ENCODE data around the gene RAET1G. TPM values are rescaled to one million over a fixed set of nuclear protein-coding genes. Genes with fewer than 3 reads are reported as not detected.

Gene RAET1G
- total RNA-seq, 1 donor from 2014 or later, result 0.73 TPM

GRCh38 chr6:149888093-149888492 is 34.8 kb downstream of the RAET1G start:
- Mint-ChIP-seq H3K9me3 (ENCODE audit: unreplicated experiment) (no peaks in the 10 kb centered on the region), H3K4me3 (ENCODE audit: unreplicated experiment) (no peak overlapping the region), H3K27me3 (ENCODE audit: unreplicated experiment) (peaks cover 4% of the 10 kb centered on the region), H3K36me3 (ENCODE audit: unreplicated experiment) (no peaks in the 10 kb centered on the region), H3K27ac (ENCODE audit: unreplicated experiment) (no peak overlapping the region), H3K4me1 (ENCODE audit: unreplicated experiment) (peaks cover 23% of the 10 kb centered on the region)
- TF ChIP-seq CTCF (IDR thresholded peaks at IDR 0.05), result no peak
- DNase-seq (ENCODE audit: extremely low spot score, unreplicated experiment), result no peak

- H3K36me3 Mint-ChIP-seq (ENCODE audit: unreplicated experiment), result no peaks in the 10 kb centered on the region
- H3K9me3 Mint-ChIP-seq (ENCODE audit: unreplicated experiment), result no peaks in the 10 kb centered on the region
- peaks cover 4% of the 10 kb centered on the region for H3K27me3 Mint-ChIP-seq (ENCODE audit: unreplicated experiment)
- H3K4me3 Mint-ChIP-seq (ENCODE audit: unreplicated experiment), result no peak overlapping the region
- no peak for DNase-seq (ENCODE audit: extremely low spot score, unreplicated experiment)
- H3K27ac Mint-ChIP-seq (ENCODE audit: unreplicated experiment), result no peak overlapping the region
- TF ChIP-seq CTCF (IDR thresholded peaks at IDR 0.05), result no peak
- peaks cover 23% of the 10 kb centered on the region for H3K4me1 Mint-ChIP-seq (ENCODE audit: unreplicated experiment)
These were observed 35.6 kb downstream of the RAET1G start for GRCh38 chr6:149887343-149887742.

GRCh38 chr6:149885888-149886287 is 37.0 kb downstream of the RAET1G start:
- H3K9me3 Mint-ChIP-seq (ENCODE audit: unreplicated experiment), result no peaks in the 10 kb centered on the region

GRCh38 chr6:149884617-149885016 is 38.3 kb downstream of the RAET1G start:
- Mint-ChIP-seq H3K4me1 (ENCODE audit: unreplicated experiment) (peaks cover 7% of the 10 kb centered on the region), H3K4me3 (ENCODE audit: unreplicated experiment) (no peak overlapping the region), H3K36me3 (ENCODE audit: unreplicated experiment) (no peaks in the 10 kb centered on the region), H3K27ac (ENCODE audit: unreplicated experiment) (no peak overlapping the region), H3K9me3 (ENCODE audit: unreplicated experiment) (no peaks in the 10 kb centered on the region), H3K27me3 (ENCODE audit: unreplicated experiment) (peaks cover 19% of the 10 kb centered on the region)
- no peak for DNase-seq (ENCODE audit: extremely low spot score, unreplicated experiment)
- no peak for TF ChIP-seq CTCF (IDR thresholded peaks at IDR 0.05)

More at GRCh38 chr6:149885888-149886287, 37.0 kb downstream of the RAET1G start:
- no peak for DNase-seq (ENCODE audit: extremely low spot score, unreplicated experiment)
- TF ChIP-seq CTCF (IDR thresholded peaks at IDR 0.05), result no peak
- H3K36me3 Mint-ChIP-seq (ENCODE audit: unreplicated experiment), result no peaks in the 10 kb centered on the region
- H3K4me1 Mint-ChIP-seq (ENCODE audit: unreplicated experiment), result peaks cover 18% of the 10 kb centered on the region
- H3K27ac Mint-ChIP-seq (ENCODE audit: unreplicated experiment), result no peak overlapping the region
- H3K4me3 Mint-ChIP-seq (ENCODE audit: unreplicated experiment), result no peak overlapping the region
- H3K27me3 Mint-ChIP-seq (ENCODE audit: unreplicated experiment), result peaks cover 9% of the 10 kb centered on the region

GRCh38 chr6:149884215-149884614 is 38.7 kb downstream of the RAET1G start:
- Mint-ChIP-seq H3K36me3 (ENCODE audit: unreplicated experiment) (no peaks in the 10 kb centered on the region), H3K27me3 (ENCODE audit: unreplicated experiment) (peaks cover 23% of the 10 kb centered on the region), H3K4me1 (ENCODE audit: unreplicated experiment) (peaks cover 7% of the 10 kb centered on the region), H3K9me3 (ENCODE audit: unreplicated experiment) (no peaks in the 10 kb centered on the region), H3K27ac (ENCODE audit: unreplicated experiment) (no peak overlapping the region), H3K4me3 (ENCODE audit: unreplicated experiment) (no peak overlapping the region)
- no peak for DNase-seq (ENCODE audit: extremely low spot score, unreplicated experiment)
- TF ChIP-seq CTCF (IDR thresholded peaks at IDR 0.05), result no peak
